H9 (cell line): Measurements from ENCODE around the gene PIAS1. TPM values are rescaled to one million over a fixed set of nuclear protein-coding genes. Genes with fewer than 3 reads are reported as not detected.

Experiments
- DNase-seq: peaks from one replicate; pipeline ENCODE4 v3.0.0-alpha.2; 2017
- H2AFZ ChIP-seq: one replicate; pipeline ENCODE4 v1.6.1; 2013; ENCODE audit warnings: mild to moderate bottlenecking, low read length, control low read depth, moderate library complexity
- H2AK5ac ChIP-seq: 2 replicates; pipeline ENCODE4 v1.6.1; 2013; ENCODE audit warnings: low read length, control low read depth, mixed read lengths; ENCODE audit not compliant: insufficient read length
- H2BK120ac ChIP-seq: one replicate; pipeline ENCODE4 v1.6.1; 2013; ENCODE audit warnings: low read depth, mild to moderate bottlenecking, low read length, control low read depth, inconsistent platforms; ENCODE audit not compliant: poor library complexity, severe bottlenecking
- H2BK12ac ChIP-seq: 2 replicates; pipeline ENCODE4 v1.6.1; 2013; ENCODE audit warnings: low read length, control low read depth, mixed read lengths, low read depth; ENCODE audit not compliant: insufficient read length
- H2BK15ac ChIP-seq: 2 replicates; pipeline ENCODE4 v1.6.1; 2013; ENCODE audit warnings: low read depth, low read length, control low read depth
- H2BK20ac ChIP-seq: one replicate; pipeline ENCODE4 v1.6.1; 2013; ENCODE audit warnings: low read depth, mild to moderate bottlenecking, low read length, control low read depth, inconsistent platforms; ENCODE audit not compliant: poor library complexity, severe bottlenecking
- H2BK5ac ChIP-seq: 2 replicates; pipeline ENCODE4 v1.6.1; 2013; ENCODE audit warnings: low read length, control low read depth, mixed read lengths; ENCODE audit not compliant: insufficient read length
- H3K14ac ChIP-seq: 2 replicates; pipeline ENCODE4 v1.6.1; 2013; ENCODE audit warnings: low read length, control low read depth; ENCODE audit not compliant: insufficient read depth
- H3K18ac ChIP-seq: 2 replicates; pipeline ENCODE4 v1.6.1; 2013; ENCODE audit warnings: low read depth, mild to moderate bottlenecking, mixed read lengths, low read length, control low read depth; ENCODE audit not compliant: insufficient read length
- H3K23ac ChIP-seq: 2 replicates; pipeline ENCODE4 v1.6.1; 2013; ENCODE audit warnings: low read length, control low read depth, mixed read lengths, low read depth; ENCODE audit not compliant: insufficient read length
- H3K23me2 ChIP-seq: 2 replicates; pipeline ENCODE4 v1.6.1; 2013; ENCODE audit warnings: low read depth, mild to moderate bottlenecking, mixed read lengths, low read length, control low read depth; ENCODE audit not compliant: insufficient read length, poor library complexity, severe bottlenecking
- H3K27ac ChIP-seq: 2 replicates; pipeline ENCODE4 v1.5.1; 2013; ENCODE audit warnings: low read length, control low read depth, mixed read lengths, low read depth; ENCODE audit not compliant: insufficient read length
- H3K27me3 ChIP-seq: 2 replicates; pipeline ENCODE4 v1.6.1; 2013; ENCODE audit warnings: low read length, control low read depth, inconsistent platforms; ENCODE audit not compliant: insufficient read depth
- H3K4ac ChIP-seq: 2 replicates; pipeline ENCODE4 v1.6.1; 2013; ENCODE audit warnings: low read depth, mild to moderate bottlenecking, control low read depth, inconsistent platforms, low read length, moderate library complexity
- H3K4me1 ChIP-seq: 2 replicates; pipeline ENCODE4 v1.6.1; 2013; ENCODE audit warnings: low read length, control low read depth, inconsistent platforms; ENCODE audit not compliant: insufficient read depth
- H3K4me2 ChIP-seq: 2 replicates; pipeline ENCODE4 v1.6.1; 2013; ENCODE audit warnings: low read length, control low read depth, mixed read lengths; ENCODE audit not compliant: insufficient read length, insufficient read depth
- H3K56ac ChIP-seq: 2 replicates; pipeline ENCODE4 v1.6.1; 2013; ENCODE audit warnings: low read depth, mild to moderate bottlenecking, mixed read lengths, low read length, control low read depth; ENCODE audit not compliant: insufficient read length
- H3K79me1 ChIP-seq: 2 replicates; pipeline ENCODE4 v1.6.1; 2013; ENCODE audit warnings: low read depth, mild to moderate bottlenecking, moderate library complexity, low read length, control low read depth, inconsistent platforms; ENCODE audit not compliant: insufficient read depth, poor library complexity, severe bottlenecking
- H3K79me2 ChIP-seq: 2 replicates; pipeline ENCODE4 v1.6.1; 2013; ENCODE audit warnings: low read length, control low read depth, inconsistent platforms; ENCODE audit not compliant: insufficient read depth
- H3K9ac ChIP-seq: 2 replicates; pipeline ENCODE4 v1.6.1; 2013; ENCODE audit warnings: low read length, control low read depth, mixed read lengths; ENCODE audit not compliant: insufficient read length; ENCODE audit errors: extremely low read depth
- H3K9me3 ChIP-seq: one replicate; pipeline ENCODE4 v1.6.1; 2013; ENCODE audit warnings: low read depth, low read length, inconsistent platforms; ENCODE audit not compliant: control insufficient read depth
- H3T11ph ChIP-seq: one replicate; pipeline ENCODE4 v1.6.1; 2013; ENCODE audit warnings: mild to moderate bottlenecking, low read length, control low read depth, inconsistent platforms
- H4K20me1 ChIP-seq: one replicate; pipeline ENCODE4 v1.6.1; 2013; ENCODE audit not compliant: control insufficient read depth, insufficient read length, insufficient read depth
- H4K5ac ChIP-seq: 2 replicates; pipeline ENCODE4 v1.6.1; 2013; ENCODE audit warnings: low read depth, mild to moderate bottlenecking, mixed read lengths, low read length, control low read depth; ENCODE audit not compliant: insufficient read length
- H4K8ac ChIP-seq: replicated peaks from 2 replicates; pipeline ENCODE4 v1.6.1; 2013; ENCODE audit warnings: low read length, control low read depth, mixed read lengths, low read depth; ENCODE audit not compliant: insufficient read length
- H4K91ac ChIP-seq: 2 replicates; pipeline ENCODE4 v1.6.1; 2013; ENCODE audit warnings: low read depth, mild to moderate bottlenecking, moderate library complexity, mixed read lengths, low read length, control low read depth; ENCODE audit not compliant: insufficient read length
- H3K27ac Mint-ChIP-seq, 3 experiments: 2 replicates in 2 of 3; 3 replicates in 1 of 3; pipeline ENCODE4 v1.8.0; 2020 to 2021; ENCODE audit warnings: mixed read lengths in 3 of 3, mild to moderate bottlenecking in 1 of 3, moderate library complexity in 1 of 3
- H3K27me3 Mint-ChIP-seq: 2 replicates; pipeline ENCODE4 v1.8.0; 2021; ENCODE audit warnings: low read depth, mild to moderate bottlenecking, moderate library complexity, mixed read lengths
- H3K36me3 Mint-ChIP-seq, 3 experiments: 2 replicates in 2 of 3; 3 replicates in 1 of 3; pipeline ENCODE4 v1.8.0; 2020 to 2021; ENCODE audit warnings: low read depth in 3 of 3, mixed read lengths in 3 of 3; ENCODE audit not compliant: insufficient read depth in 1 of 3
- H3K4me1 Mint-ChIP-seq, 2 experiments: 2 replicates each; pipeline ENCODE4 v1.8.0; 2020; ENCODE audit warnings: mixed read lengths in 2 of 2
- H3K4me3 Mint-ChIP-seq, 2 experiments: 2 replicates in 1 of 2; 3 replicates in 1 of 2; pipeline ENCODE4 v1.8.0; 2020 to 2021; ENCODE audit warnings: mild to moderate bottlenecking in 2 of 2, mixed read lengths in 2 of 2, moderate library complexity in 1 of 2
- H3K9me3 Mint-ChIP-seq, 2 experiments: 2 replicates in 1 of 2; 3 replicates in 1 of 2; pipeline ENCODE4 v1.8.0; 2020; ENCODE audit warnings: mild to moderate bottlenecking in 2 of 2, mixed read lengths in 2 of 2, moderate library complexity in 1 of 2
- WGBS: extraction: QIAGEN DNeasy Blood & Tissue Kit; methylation state at CpG from one replicate; pipeline ENCODE4 v1.1.7; 2013; ENCODE audit warnings: missing lambda C conversion rate, low lambda C conversion rate, mixed read lengths; ENCODE audit not compliant: insufficient read length; ENCODE audit errors: extremely low coverage; 5-methylcytosine and 5-hydroxymethylcytosine counted together
- total RNA-seq: library from RNA; stranded (reverse); gene quantifications from 2 replicates; pipeline ENCODE4 v1.2.1, GENCODE V29; 2021
- TF ChIP-seq, protein P1 (sequence below): fragments of 200-600 bp; sonication (generic); conservative IDR thresholded peaks from 3 replicates; pipeline ENCODE4 v1.8.0; 2021; ENCODE audit warnings: antibody characterized with exemption, mild to moderate bottlenecking

PIAS1 gene
- total RNA-seq, 1 experiment from 2014 or later: 31.1 TPM

DNA sequence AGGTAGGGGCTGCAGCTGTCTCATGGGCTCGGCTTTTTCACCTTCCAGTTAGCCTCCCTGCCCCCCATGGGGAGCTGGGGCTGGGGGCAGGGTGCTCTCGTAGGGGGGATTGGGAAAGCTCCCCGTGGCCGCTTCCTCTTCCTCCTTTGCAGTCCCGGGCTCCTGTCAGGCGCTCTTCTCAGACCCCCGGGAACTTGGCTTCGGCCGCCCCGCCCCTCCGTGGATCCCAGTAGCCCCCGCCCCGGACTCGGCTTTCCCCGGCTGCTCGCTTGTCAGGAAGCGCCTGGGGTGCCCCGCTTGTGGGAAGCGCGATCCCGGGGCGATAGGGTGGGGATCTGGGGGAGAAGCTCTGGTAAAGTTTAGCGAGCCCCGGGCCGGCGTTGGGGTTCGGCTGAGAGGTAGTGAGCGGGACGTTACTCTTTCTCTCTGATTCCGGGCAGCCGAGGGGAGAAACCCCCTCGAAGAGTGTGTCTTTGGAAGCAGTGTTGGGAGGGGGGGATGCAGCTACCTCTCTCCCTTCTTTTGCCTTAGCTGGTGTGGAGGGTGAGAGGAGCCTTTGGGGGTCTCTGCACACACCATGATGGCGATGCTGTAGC lies 611 bp downstream of the PIAS1 start:
- Histone ChIP-seq H3K4ac (no peak overlapping the region), H3K9ac (peak overlapping the region; percentile 77), H3K4me2 (peak overlapping the region; percentile 88), H2AK5ac (no peak overlapping the region), H3K23ac (no peak overlapping the region), H3K79me1 (peaks cover 5% of the 10 kb centered on the region), H3K9me3 (no peaks in the 10 kb centered on the region), H3K56ac (no peak overlapping the region), H4K91ac (no peak overlapping the region), H3T11ph (no peak overlapping the region), H2BK120ac (no peak overlapping the region), H3K4me1 (peaks cover 2% of the 10 kb centered on the region; the same call in 1 of the 2 replicates), H3K23me2 (peaks cover 13% of the 10 kb centered on the region), H4K8ac (no peak overlapping the region), H4K5ac (no peak overlapping the region), H2BK12ac (no peak overlapping the region), H3K18ac (peak overlapping the region; percentile 48), H3K27me3 (no peaks in the 10 kb centered on the region), H2BK15ac (no peak overlapping the region), H3K79me2 (peaks cover 13% of the 10 kb centered on the region; the same call in 1 of the 2 replicates), H2BK5ac (no peak overlapping the region), H2BK20ac (no peak overlapping the region), H4K20me1 (no peaks in the 10 kb centered on the region), H3K14ac (no peak overlapping the region; the same call in 1 of the 2 replicates), H2AFZ (no peak overlapping the region), H3K27ac (no peak overlapping the region)
- TF ChIP-seq, protein P1, sequence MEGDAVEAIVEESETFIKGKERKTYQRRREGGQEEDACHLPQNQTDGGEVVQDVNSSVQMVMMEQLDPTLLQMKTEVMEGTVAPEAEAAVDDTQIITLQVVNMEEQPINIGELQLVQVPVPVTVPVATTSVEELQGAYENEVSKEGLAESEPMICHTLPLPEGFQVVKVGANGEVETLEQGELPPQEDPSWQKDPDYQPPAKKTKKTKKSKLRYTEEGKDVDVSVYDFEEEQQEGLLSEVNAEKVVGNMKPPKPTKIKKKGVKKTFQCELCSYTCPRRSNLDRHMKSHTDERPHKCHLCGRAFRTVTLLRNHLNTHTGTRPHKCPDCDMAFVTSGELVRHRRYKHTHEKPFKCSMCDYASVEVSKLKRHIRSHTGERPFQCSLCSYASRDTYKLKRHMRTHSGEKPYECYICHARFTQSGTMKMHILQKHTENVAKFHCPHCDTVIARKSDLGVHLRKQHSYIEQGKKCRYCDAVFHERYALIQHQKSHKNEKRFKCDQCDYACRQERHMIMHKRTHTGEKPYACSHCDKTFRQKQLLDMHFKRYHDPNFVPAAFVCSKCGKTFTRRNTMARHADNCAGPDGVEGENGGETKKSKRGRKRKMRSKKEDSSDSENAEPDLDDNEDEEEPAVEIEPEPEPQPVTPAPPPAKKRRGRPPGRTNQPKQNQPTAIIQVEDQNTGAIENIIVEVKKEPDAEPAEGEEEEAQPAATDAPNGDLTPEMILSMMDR: no peak
- WGBS: no CpG with 5 or more reads among the region's 33 CpGs
- Mint-ChIP-seq H3K27me3 (peaks cover 7% of the 10 kb centered on the region), H3K4me3 (peak overlapping the region; percentile 88 to 90), H3K9me3 (no peaks in the 10 kb centered on the region), H3K36me3 (peaks cover 0 to 8% (median 0%) of the 10 kb centered on the region in 3 experiments; a peak in 2 of 7 replicates), H3K27ac (peak overlapping the region in 2 of 3 experiments; percentile 28 to 70; a peak in 4 of 7 replicates), H3K4me1 (peaks cover 47 to 50% of the 10 kb centered on the region in 2 experiments)
- peak; percentile 71 for DNase-seq
